GF-D8 (cell line): ENCODE measurements around the gene OTOL1.

Experiments used
- DNase-seq: peaks from one replicate; lab custom pipeline; 2025; lab: John Stamatoyannopoulos, UW

Gene OTOL1

DNA sequence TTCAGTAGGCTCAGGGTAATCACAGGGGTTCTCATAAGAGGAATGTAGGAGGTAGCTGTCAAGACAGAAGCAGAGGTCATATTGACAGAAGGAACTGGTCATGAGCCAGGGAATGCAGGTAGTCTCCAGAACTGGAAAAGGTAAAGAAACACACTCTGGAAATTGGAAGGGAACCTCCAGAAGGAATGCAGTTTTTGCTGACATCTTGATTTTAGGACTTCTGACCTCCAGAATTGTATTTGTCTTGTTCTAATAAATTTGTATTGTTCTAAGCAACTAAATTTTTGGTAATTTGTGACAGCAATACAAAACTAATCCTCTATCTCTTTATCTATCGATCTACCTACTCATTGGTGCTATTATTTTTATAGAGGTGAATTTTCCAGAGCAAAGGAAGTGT lies 49.2 kb downstream of the OTOL1 start:
- no peak for DNase-seq

DNA sequence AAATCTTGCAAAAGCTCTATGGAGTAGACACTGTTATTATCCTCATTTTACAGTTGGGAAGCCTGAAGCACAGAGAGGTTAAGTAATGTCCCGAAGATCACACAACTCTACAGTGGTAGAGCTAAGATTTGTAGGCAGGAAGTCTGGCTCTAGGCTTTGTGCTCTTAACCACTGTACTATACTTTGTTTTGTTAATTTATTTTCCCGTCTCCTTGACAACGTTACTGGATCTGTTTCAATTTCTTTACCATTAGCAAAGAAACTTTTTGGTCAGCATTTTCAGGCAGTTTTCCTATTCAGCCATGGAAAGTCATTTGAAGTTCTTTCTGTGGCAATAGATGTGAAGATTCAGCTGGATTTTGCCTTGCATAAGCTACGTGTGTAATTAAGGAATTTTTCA lies 51.7 kb downstream of the OTOL1 start:
- DNase-seq: no peak

DNA sequence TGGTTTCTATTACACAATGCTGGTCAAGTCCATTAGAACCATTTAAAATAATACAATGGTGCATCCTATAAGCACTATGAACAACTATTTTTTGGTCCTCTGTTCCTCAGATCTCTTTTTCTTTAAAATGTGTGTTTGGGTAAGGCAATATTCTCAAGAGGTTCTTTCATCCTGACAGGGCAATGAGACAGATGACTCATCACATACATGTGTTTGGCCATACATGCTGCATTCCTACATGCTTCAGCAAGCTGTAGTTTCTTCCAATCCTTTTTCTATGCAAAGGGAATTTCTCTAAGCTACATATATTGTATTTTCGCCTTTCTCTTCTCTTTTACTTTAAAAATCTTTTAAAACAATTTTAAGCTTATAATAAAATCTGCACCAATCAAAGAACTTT lies 52.7 kb downstream of the OTOL1 start:
- no peak for DNase-seq

GRCh38 chr3:161550491-161551195 lies 54.0 kb downstream of the OTOL1 start:
- no peak for DNase-seq

DNA sequence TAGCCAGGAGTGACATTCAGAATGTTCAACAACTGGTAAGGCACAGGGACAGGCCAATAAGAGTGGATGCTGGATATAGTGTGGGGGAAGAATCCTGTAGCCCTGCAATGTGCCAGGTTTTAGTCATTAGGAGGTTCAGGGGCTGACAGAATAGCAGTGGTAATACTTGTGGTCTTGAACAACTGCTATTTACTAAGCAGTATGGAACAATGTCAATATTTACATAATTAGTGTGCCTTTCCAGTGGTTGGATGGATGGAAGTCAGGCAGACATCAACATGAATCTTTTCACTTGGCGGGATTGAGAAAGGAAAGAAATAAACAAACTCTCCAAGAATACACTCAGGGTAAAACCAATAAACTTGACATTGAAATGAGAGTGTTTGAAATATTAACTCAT lies 55.1 kb downstream of the OTOL1 start:
- DNase-seq: no peak

- no peak for DNase-seq
Observed at GRCh38 chr3:161552984-161553560, 56.5 kb downstream of the OTOL1 start.
